Vagina (tissue), 2 donors: ENCODE measurements around the gene C13orf42. TPM values are rescaled to one million over a fixed set of nuclear protein-coding genes. Genes with fewer than 3 reads are reported as not detected.

Experiments used
- DNase-seq, 2 donors: peaks; one replicate each; pipeline ENCODE4 v3.0.0-alpha.2; 2017; ENCODE audit errors: extremely low spot score in 2 of 2
- H3K27ac ChIP-seq: fragments of 200-600 bp; sonication (generic); one replicate; pipeline ENCODE4 v1.5.1; 2019
- H3K27me3 ChIP-seq: fragments of 200-600 bp; sonication (generic); one replicate; pipeline ENCODE4 v1.5.1; 2019
- H3K36me3 ChIP-seq, 2 donors: fragments of 200-600 bp; sonication (generic); one replicate each; pipeline ENCODE4 v1.5.1; 2017 to 2019
- H3K4me1 ChIP-seq: fragments of 200-600 bp; sonication (generic); one replicate; pipeline ENCODE4 v1.5.1; 2019
- H3K4me3 ChIP-seq, 2 donors: fragments of 200-600 bp; sonication (generic); 1 replicate in 1 of 2; 2 replicates in 1 of 2; pipeline ENCODE4 v1.5.1; 2016 to 2019
- H3K9me3 ChIP-seq: fragments of 200-600 bp; sonication (generic); one replicate; pipeline ENCODE4 v1.5.1; 2019
- CTCF ChIP-seq, 3 experiments: fragments of 450-650 bp in 2 of 3; fragments of 200-600 bp in 1 of 3; sonication (generic) in 1 of 3; IDR thresholded peaks; one replicate each; pipeline ENCODE4 v1.5.1; 2017 to 2019; ENCODE audit warnings: antibody characterized with exemption in 3 of 3, mild to moderate bottlenecking in 2 of 3, moderate library complexity in 2 of 3
- POLR2A ChIP-seq, 2 donors: fragments of 450-650 bp; IDR thresholded peaks; one replicate each; pipeline ENCODE4 v1.6.1; 2017; ENCODE audit warnings: antibody characterized with exemption in 2 of 2, mild to moderate bottlenecking in 2 of 2, moderate library complexity in 2 of 2
- POLR2AphosphoS5 ChIP-seq, 2 donors: sonication (generic); formaldehyde crosslinking; IDR thresholded peaks; one replicate each; pipeline ENCODE4 v1.9.0; 2017; ENCODE audit warnings: antibody characterized with exemption in 2 of 2, mild to moderate bottlenecking in 2 of 2, low read depth in 1 of 2; ENCODE audit not compliant: insufficient read depth in 1 of 2
- intact Hi-C: fragments of 100-400 bp; cut with DNase I; formaldehyde crosslinking; loops from one replicate; pipeline ENCODE4 v1.15.1; 2023
- total RNA-seq: library from RNA; depleted of rRNA; stranded (reverse); fragments of >200 nt; gene quantifications from one replicate; pipeline ENCODE4 v1.2.3, GENCODE V29; 2016

Gene C13orf42
- total RNA-seq, 1 donor from 2014 or later, result not detected

GRCh38 chr13:51118809-51119431 lies 7.8 kb upstream of the C13orf42 start:
- intact Hi-C loops, result no loop called here
- Histone ChIP-seq H3K4me1 (no peaks in the 10 kb centered on the region), H3K4me3 (no peak overlapping the region), H3K36me3 (no peaks in the 10 kb centered on the region), H3K27me3 (no peaks in the 10 kb centered on the region), H3K9me3 (no peaks in the 10 kb centered on the region), H3K27ac (no peak overlapping the region)
- TF ChIP-seq CTCF (IDR thresholded peaks at IDR 0.05), result no peak
- no peak for TF ChIP-seq POLR2AphosphoS5 (IDR thresholded peaks at IDR 0.05; ENCODE audit: insufficient read depth in 1 of 2, low read depth in 1 of 2)
- TF ChIP-seq POLR2A (IDR thresholded peaks at IDR 0.05), result no peak
- DNase-seq, result no peak

GRCh38 chr13:51113969-51114368 lies 2.9 kb upstream of the C13orf42 start:
- Histone ChIP-seq H3K27me3 (no peaks in the 10 kb centered on the region), H3K27ac (no peak overlapping the region), H3K4me3 (no peak overlapping the region), H3K36me3 (no peaks in the 10 kb centered on the region), H3K9me3 (no peaks in the 10 kb centered on the region), H3K4me1 (no peaks in the 10 kb centered on the region)
- no peak for TF ChIP-seq POLR2AphosphoS5 (IDR thresholded peaks at IDR 0.05; ENCODE audit: insufficient read depth in 1 of 2, low read depth in 1 of 2)
- TF ChIP-seq POLR2A (IDR thresholded peaks at IDR 0.05), result no peak
- no peak for TF ChIP-seq CTCF (IDR thresholded peaks at IDR 0.05)
- intact Hi-C loops, result no loop called here
- no peak for DNase-seq

GRCh38 chr13:51113186-51113881 lies 2.3 kb upstream of the C13orf42 start:
- Histone ChIP-seq H3K27me3 (no peaks in the 10 kb centered on the region), H3K27ac (no peak overlapping the region), H3K4me1 (no peaks in the 10 kb centered on the region), H3K36me3 (no peaks in the 10 kb centered on the region), H3K4me3 (no peak overlapping the region), H3K9me3 (no peaks in the 10 kb centered on the region)
- intact Hi-C loops, result no loop called here
- no peak for TF ChIP-seq POLR2A (IDR thresholded peaks at IDR 0.05)
- TF ChIP-seq CTCF (IDR thresholded peaks at IDR 0.05), result no peak
- TF ChIP-seq POLR2AphosphoS5 (IDR thresholded peaks at IDR 0.05; ENCODE audit: insufficient read depth in 1 of 2, low read depth in 1 of 2), result no peak
- no peak for DNase-seq

- Histone ChIP-seq H3K9me3 (no peaks in the 10 kb centered on the region), H3K4me1 (no peaks in the 10 kb centered on the region), H3K27ac (no peak overlapping the region), H3K4me3 (no peak overlapping the region), H3K27me3 (no peaks in the 10 kb centered on the region), H3K36me3 (no peaks in the 10 kb centered on the region)
- DNase-seq, result no peak
- intact Hi-C loops, result no loop called here
- TF ChIP-seq CTCF (IDR thresholded peaks at IDR 0.05) (no peak), POLR2AphosphoS5 (IDR thresholded peaks at IDR 0.05; ENCODE audit: insufficient read depth in 1 of 2, low read depth in 1 of 2) (no peak), POLR2A (IDR thresholded peaks at IDR 0.05) (no peak)
Measured at GRCh38 chr13:51112771-51113170, 1.7 kb upstream of the C13orf42 start.

- no peak overlapping the region for H3K27ac ChIP-seq
- intact Hi-C loops, result no loop called here
- DNase-seq, result no peak
- no peaks in the 10 kb centered on the region for H3K36me3 ChIP-seq
- H3K9me3 ChIP-seq, result no peaks in the 10 kb centered on the region
- no peaks in the 10 kb centered on the region for H3K4me1 ChIP-seq
- no peak overlapping the region for H3K4me3 ChIP-seq
- H3K27me3 ChIP-seq, result no peaks in the 10 kb centered on the region
- TF ChIP-seq CTCF (IDR thresholded peaks at IDR 0.05) (no peak), POLR2A (IDR thresholded peaks at IDR 0.05) (no peak), POLR2AphosphoS5 (IDR thresholded peaks at IDR 0.05; ENCODE audit: insufficient read depth in 1 of 2, low read depth in 1 of 2) (no peak)
Measured at GRCh38 chr13:51111997-51112396, 923 bp upstream of the C13orf42 start.
